ENCODE measurements around the gene RBP3. TPM values are rescaled to one million over a fixed set of nuclear protein-coding genes. Genes with fewer than 3 reads are reported as not detected.
"Not testable (repeated sequence)": the region's sequence is repeated elsewhere in the genome, so short reads cannot be mapped to it uniquely, and the experiment has no call there.

Gene RBP3
- total and polyA plus RNA-seq, 10 donors = not detected

GRCh38 chr10:47383261-47384147 is 35.3 kb downstream of the RBP3 start:
- peaks cover 0 to 18% (median 15%) of the 10 kb centered on the region in 6 donors for H3K4me1 ChIP-seq
- H3K4me3 ChIP-seq = peak overlapping the region in 7 of 8 donors; percentile 64 to 83 (median 76)
- TF ChIP-seq POLR2AphosphoS5 (IDR thresholded peaks at IDR 0.05) = no peak
- TF ChIP-seq, protein P1, sequence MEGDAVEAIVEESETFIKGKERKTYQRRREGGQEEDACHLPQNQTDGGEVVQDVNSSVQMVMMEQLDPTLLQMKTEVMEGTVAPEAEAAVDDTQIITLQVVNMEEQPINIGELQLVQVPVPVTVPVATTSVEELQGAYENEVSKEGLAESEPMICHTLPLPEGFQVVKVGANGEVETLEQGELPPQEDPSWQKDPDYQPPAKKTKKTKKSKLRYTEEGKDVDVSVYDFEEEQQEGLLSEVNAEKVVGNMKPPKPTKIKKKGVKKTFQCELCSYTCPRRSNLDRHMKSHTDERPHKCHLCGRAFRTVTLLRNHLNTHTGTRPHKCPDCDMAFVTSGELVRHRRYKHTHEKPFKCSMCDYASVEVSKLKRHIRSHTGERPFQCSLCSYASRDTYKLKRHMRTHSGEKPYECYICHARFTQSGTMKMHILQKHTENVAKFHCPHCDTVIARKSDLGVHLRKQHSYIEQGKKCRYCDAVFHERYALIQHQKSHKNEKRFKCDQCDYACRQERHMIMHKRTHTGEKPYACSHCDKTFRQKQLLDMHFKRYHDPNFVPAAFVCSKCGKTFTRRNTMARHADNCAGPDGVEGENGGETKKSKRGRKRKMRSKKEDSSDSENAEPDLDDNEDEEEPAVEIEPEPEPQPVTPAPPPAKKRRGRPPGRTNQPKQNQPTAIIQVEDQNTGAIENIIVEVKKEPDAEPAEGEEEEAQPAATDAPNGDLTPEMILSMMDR (IDR thresholded peaks at IDR 0.05 in 8 of 11, conservative IDR thresholded peaks at IDR 0.05 in 3 of 11) = no peak
- no peak for TF ChIP-seq POLR2A (IDR thresholded peaks at IDR 0.05)
- H3K27me3 ChIP-seq (replicated peaks in 1 of 7) = peaks cover 0 to 49% (median 8%) of the 10 kb centered on the region in 7 donors
- H3K36me3 ChIP-seq = no peaks in the 10 kb centered on the region
- DNase-seq = no peak
- H3K9me3 ChIP-seq = peaks cover 0 to 5% (median 0%) of the 10 kb centered on the region in 8 donors
- WGBS, 5 donors = 13 to 17% (median 17%) methylated on average over 9 of the region's 9 CpGs
- intact Hi-C loops (cut with DNase I; ENCODE audit: low total_unique reads) = no loop called here
- H3K27ac ChIP-seq = peak overlapping the region in 3 of 8 donors; percentile 77 to 84 (median 78)

GRCh38 chr10:47384148-47384921 is 36.2 kb downstream of the RBP3 start, which contains the start of gene ZNF488:
Gene ZNF488, minus strand, starts transcription at chr10:47384293. Its CDS starts 15,464 bp downstream, at chr10:47368829.
- TF ChIP-seq, protein P1 (IDR thresholded peaks at IDR 0.05 in 8 of 11, conservative IDR thresholded peaks at IDR 0.05 in 3 of 11) = no peak
- TF ChIP-seq POLR2AphosphoS5 (IDR thresholded peaks at IDR 0.05) (peak; percentile 23 to 72 (median 67)), POLR2A (IDR thresholded peaks at IDR 0.05) (no peak)
- peak within 1 kb of the TSS; percentile 64 to 85 (median 78) for H3K4me3 ChIP-seq
- peak within 1 kb of the TSS; percentile 59 to 84 (median 76) for H3K27ac ChIP-seq

DNA sequence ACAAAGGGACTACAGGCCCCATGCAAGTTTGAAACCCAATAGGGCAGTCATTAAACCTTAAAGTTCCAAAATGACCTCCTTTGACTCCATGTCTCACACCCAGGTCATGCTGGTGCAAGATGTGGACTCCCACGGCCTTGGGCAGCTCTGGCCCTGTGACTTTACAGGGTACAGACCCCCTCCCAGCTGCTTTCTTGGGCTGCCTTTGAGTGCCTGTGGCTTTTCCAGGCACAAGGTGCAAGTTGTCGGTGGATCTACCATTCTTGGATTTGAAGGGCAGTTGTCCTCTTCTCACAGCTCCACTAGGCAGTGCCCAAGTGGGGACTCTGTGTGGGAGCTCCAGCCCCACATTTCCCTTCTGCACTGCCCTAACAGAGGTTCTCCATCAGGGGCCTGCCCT is 37.9 kb downstream of the RBP3 start:
- H3K36me3 ChIP-seq; H3K27ac ChIP-seq; H3K4me3 ChIP-seq; H3K9me3 ChIP-seq; DNase-seq; intact Hi-C loops (cut with DNase I; ENCODE audit: low total_unique reads): not testable (repeated sequence)
- H3K4me1 ChIP-seq = peaks cover 0 to 18% (median 15%) of the 10 kb centered on the region in 6 donors
- peaks cover 0 to 39% (median 8%) of the 10 kb centered on the region in 7 donors for H3K27me3 ChIP-seq (replicated peaks in 1 of 7)
- 86 to 98% (median 88%) methylated on average over 2 of the region's 2 CpGs for WGBS, 5 donors

More at GRCh38 chr10:47384148-47384921, 36.2 kb downstream of the RBP3 start, which contains the start of gene ZNF488:
- DNase-seq = peak; percentile 91
- Histone ChIP-seq H3K9me3 (peaks cover 0 to 5% (median 0%) of the 10 kb centered on the region in 8 donors), H3K4me1 (peaks cover 0 to 18% (median 15%) of the 10 kb centered on the region in 6 donors), H3K27me3 (replicated peaks in 1 of 7) (peaks cover 0 to 43% (median 8%) of the 10 kb centered on the region in 7 donors), H3K36me3 (no peaks in the 10 kb centered on the region)
- 0 to 1% (median 1%) methylated on average over 46 to 75 of the region's 75 CpGs for WGBS, 5 donors
- intact Hi-C loops (cut with DNase I; ENCODE audit: low total_unique reads) = no loop called here

- peaks cover 0 to 23% (median 7%) of the 10 kb centered on the region in 7 donors for H3K27me3 ChIP-seq (replicated peaks in 1 of 7)
- peaks cover 0 to 5% (median 0%) of the 10 kb centered on the region in 8 donors for H3K9me3 ChIP-seq
- intact Hi-C loops (cut with DNase I; ENCODE audit: low total_unique reads) = no loop called here
- no peaks in the 10 kb centered on the region for H3K36me3 ChIP-seq
- no peak overlapping the region for H3K4me3 ChIP-seq
- H3K27ac ChIP-seq = no peak overlapping the region
- TF ChIP-seq POLR2AphosphoS5 (IDR thresholded peaks at IDR 0.05) = no peak
- TF ChIP-seq POLR2A (IDR thresholded peaks at IDR 0.05) = no peak
- no peak for DNase-seq
- peaks cover 0 to 14% (median 10%) of the 10 kb centered on the region in 6 donors for H3K4me1 ChIP-seq
- WGBS, 5 donors = 62 to 87% (median 74%) methylated on average over 4 of the region's 4 CpGs
These were observed 40.7 kb downstream of the RBP3 start for GRCh38 chr10:47388879-47389278.
